ENCODE data around the gene CEP295NL. TPM values are rescaled to one million over a fixed set of nuclear protein-coding genes. Genes with fewer than 3 reads are reported as not detected.
A peak's percentile ranks its signal among the peaks of the same experiment; 100 is the strongest.

Gene CEP295NL
- total and polyA plus RNA-seq, 2 of the 13 experiments (the other 11 are each of a cell fraction or from before 2014, with no cell fraction given): not detected

DNA sequence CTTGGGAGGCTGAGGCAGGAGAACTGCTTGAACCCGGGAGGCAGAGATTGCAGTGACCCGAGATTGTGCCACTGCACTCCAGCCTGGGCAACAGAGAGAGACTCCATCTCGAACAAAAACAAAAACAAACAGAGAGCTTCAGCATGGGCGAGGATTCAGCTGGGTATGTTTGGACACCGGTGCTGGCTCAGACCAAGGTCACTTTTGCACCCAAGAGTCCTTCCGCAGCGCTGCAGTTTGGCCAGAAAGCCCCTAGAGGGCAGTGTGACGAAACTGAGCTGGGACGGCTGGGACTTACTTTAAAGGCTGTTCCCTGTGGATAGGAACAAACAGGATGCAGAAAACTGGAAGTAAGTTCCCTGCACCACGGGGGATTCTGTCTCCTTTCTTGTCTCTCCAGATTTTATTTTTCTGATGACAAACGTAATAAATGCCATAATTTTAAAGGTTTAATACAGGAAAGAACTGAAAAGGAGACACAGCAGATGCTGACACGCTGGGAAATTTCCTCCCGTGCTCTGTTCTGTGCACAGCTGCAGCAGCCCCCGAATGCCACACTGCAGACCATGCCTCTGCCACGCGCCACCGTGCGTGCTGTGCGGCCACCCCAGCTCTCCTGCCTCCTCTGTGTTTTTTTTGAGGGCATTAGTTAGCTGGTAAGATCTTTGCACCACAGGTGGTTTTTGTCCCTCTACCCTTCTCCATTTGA is 37.2 kb downstream of the CEP295NL start (continued):
- TF ChIP-seq, protein P1, sequence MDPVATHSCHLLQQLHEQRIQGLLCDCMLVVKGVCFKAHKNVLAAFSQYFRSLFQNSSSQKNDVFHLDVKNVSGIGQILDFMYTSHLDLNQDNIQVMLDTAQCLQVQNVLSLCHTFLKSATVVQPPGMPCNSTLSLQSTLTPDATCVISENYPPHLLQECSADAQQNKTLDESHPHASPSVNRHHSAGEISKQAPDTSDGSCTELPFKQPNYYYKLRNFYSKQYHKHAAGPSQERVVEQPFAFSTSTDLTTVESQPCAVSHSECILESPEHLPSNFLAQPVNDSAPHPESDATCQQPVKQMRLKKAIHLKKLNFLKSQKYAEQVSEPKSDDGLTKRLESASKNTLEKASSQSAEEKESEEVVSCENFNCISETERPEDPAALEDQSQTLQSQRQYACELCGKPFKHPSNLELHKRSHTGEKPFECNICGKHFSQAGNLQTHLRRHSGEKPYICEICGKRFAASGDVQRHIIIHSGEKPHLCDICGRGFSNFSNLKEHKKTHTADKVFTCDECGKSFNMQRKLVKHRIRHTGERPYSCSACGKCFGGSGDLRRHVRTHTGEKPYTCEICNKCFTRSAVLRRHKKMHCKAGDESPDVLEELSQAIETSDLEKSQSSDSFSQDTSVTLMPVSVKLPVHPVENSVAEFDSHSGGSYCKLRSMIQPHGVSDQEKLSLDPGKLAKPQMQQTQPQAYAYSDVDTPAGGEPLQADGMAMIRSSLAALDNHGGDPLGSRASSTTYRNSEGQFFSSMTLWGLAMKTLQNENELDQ (CRISPR knock-in tag; IDR thresholded peaks at IDR 0.05; ENCODE audit: borderline replicate concordance): no peak
- TF ChIP-seq, protein P2, sequence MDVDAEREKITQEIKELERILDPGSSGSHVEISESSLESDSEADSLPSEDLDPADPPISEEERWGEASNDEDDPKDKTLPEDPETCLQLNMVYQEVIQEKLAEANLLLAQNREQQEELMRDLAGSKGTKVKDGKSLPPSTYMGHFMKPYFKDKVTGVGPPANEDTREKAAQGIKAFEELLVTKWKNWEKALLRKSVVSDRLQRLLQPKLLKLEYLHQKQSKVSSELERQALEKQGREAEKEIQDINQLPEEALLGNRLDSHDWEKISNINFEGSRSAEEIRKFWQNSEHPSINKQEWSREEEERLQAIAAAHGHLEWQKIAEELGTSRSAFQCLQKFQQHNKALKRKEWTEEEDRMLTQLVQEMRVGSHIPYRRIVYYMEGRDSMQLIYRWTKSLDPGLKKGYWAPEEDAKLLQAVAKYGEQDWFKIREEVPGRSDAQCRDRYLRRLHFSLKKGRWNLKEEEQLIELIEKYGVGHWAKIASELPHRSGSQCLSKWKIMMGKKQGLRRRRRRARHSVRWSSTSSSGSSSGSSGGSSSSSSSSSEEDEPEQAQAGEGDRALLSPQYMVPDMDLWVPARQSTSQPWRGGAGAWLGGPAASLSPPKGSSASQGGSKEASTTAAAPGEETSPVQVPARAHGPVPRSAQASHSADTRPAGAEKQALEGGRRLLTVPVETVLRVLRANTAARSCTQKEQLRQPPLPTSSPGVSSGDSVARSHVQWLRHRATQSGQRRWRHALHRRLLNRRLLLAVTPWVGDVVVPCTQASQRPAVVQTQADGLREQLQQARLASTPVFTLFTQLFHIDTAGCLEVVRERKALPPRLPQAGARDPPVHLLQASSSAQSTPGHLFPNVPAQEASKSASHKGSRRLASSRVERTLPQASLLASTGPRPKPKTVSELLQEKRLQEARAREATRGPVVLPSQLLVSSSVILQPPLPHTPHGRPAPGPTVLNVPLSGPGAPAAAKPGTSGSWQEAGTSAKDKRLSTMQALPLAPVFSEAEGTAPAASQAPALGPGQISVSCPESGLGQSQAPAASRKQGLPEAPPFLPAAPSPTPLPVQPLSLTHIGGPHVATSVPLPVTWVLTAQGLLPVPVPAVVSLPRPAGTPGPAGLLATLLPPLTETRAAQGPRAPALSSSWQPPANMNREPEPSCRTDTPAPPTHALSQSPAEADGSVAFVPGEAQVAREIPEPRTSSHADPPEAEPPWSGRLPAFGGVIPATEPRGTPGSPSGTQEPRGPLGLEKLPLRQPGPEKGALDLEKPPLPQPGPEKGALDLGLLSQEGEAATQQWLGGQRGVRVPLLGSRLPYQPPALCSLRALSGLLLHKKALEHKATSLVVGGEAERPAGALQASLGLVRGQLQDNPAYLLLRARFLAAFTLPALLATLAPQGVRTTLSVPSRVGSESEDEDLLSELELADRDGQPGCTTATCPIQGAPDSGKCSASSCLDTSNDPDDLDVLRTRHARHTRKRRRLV (CRISPR knock-in tag; IDR thresholded peaks at IDR 0.05): 0 out of 2 replicates have a peak, but pooled peaks have one; percentile 40
- TF ChIP-seq TEAD3 (CRISPR knock-in tag; optimal IDR thresholded peaks at IDR 0.05; ENCODE audit: borderline replicate concordance) (peak; percentile 73), ZNF335 (CRISPR knock-in tag; IDR thresholded peaks at IDR 0.05) (peak; percentile 68; the same call in 1 of the 2 replicates), HHEX (CRISPR knock-in tag; IDR thresholded peaks at IDR 0.05) (no peak), SAP130 (CRISPR knock-in tag; IDR thresholded peaks at IDR 0.05; ENCODE audit: low read depth) (peak; percentile 85), ZNF556 (CRISPR knock-in tag; IDR thresholded peaks at IDR 0.05; ENCODE audit: borderline replicate concordance) (peak; percentile 47; the same call in 1 of the 2 replicates), ZNF564 (CRISPR knock-in tag; IDR thresholded peaks at IDR 0.05) (no peak), ZNF501 (CRISPR knock-in tag; IDR thresholded peaks at IDR 0.05) (peak; percentile 77; the same call in 1 of the 2 replicates), JUND (CRISPR knock-in tag; IDR thresholded peaks at IDR 0.05) (no peak), MIER2 (CRISPR knock-in tag; IDR thresholded peaks at IDR 0.05) (peak; percentile 61; the same call in 1 of the 2 replicates), SALL1 (CRISPR knock-in tag; IDR thresholded peaks at IDR 0.05) (peak; percentile 88), TGIF2 (CRISPR knock-in tag; IDR thresholded peaks at IDR 0.05) (peak; percentile 27; the same call in 1 of the 2 replicates), ZZZ3 (CRISPR knock-in tag; IDR thresholded peaks at IDR 0.05; ENCODE audit: borderline replicate concordance) (no peak), RAD51 (IDR thresholded peaks at IDR 0.05; ENCODE audit: borderline replicate concordance) (no peak), ZBTB39 (CRISPR knock-in tag; IDR thresholded peaks at IDR 0.05) (peak; percentile 48; the same call in 1 of the 2 replicates), ZNF7 (CRISPR knock-in tag; IDR thresholded peaks at IDR 0.05) (no peak), CREB1 (IDR thresholded peaks at IDR 0.05) (no peak), CREB1 (CRISPR knock-in tag; IDR thresholded peaks at IDR 0.05) (no peak), ZBTB8A (CRISPR knock-in tag; IDR thresholded peaks at IDR 0.05; ENCODE audit: borderline replicate concordance, low read depth) (no peak), ZC3H4 (CRISPR knock-in tag; IDR thresholded peaks at IDR 0.05; ENCODE audit: borderline replicate concordance) (no peak), LCORL (IDR thresholded peaks at IDR 0.05) (no peak), LCORL (CRISPR knock-in tag; IDR thresholded peaks at IDR 0.05) (peak; percentile 92)

All from HepG2 (cell line).